B cell (primary cell): ENCODE measurements around the gene BLM. TPM values are rescaled to one million over a fixed set of nuclear protein-coding genes. Genes with fewer than 3 reads are reported as not detected.

Experiments
- ATAC-seq: fragments of 200-7000 bp; cut with Tn5 transposase; one replicate; pipeline ENCODE4 v1.10.0; 2021; ENCODE audit warnings: low read depth, mild to moderate bottlenecking, moderate number of reproducible peaks, moderate library complexity
- CTCF ChIA-PET: fragments of 350-600 bp; sonication (Branson Sonifier 250); formaldehyde crosslinking; loops from one replicate; lab custom pipeline; 2021; ENCODE audit warnings: antibody characterized with exemption, inconsistent platforms; lab: Charles Lee
- POLR2A ChIA-PET: fragments of 350-600 bp; sonication (Branson Sonifier 250); formaldehyde crosslinking; loops from one replicate; lab custom pipeline; 2021; ENCODE audit warnings: antibody characterized with exemption; lab: Charles Lee
- DNase-seq: peaks from one replicate; pipeline ENCODE4 v3.0.0; 2013
- H2AFZ ChIP-seq: 2 replicates; pipeline ENCODE4 v1.6.1; 2012; ENCODE audit warnings: mild to moderate bottlenecking, low read depth, low read length; ENCODE audit not compliant: insufficient read depth, poor library complexity, severe bottlenecking
- H3K27ac ChIP-seq, 2 donors: 1 replicate in 1 of 2; 2 replicates in 1 of 2; pipeline ENCODE4 v1.5.1; 2012 to 2013; ENCODE audit warnings: low read length in 2 of 2, mild to moderate bottlenecking in 2 of 2, moderate library complexity in 1 of 2
- H3K27me3 ChIP-seq, 4 experiments: fragments of 200-600 bp in 1 of 4; sonication (generic) in 1 of 4; replicated peaks in 1 of 4; 1 replicate in 2 of 4; 2 replicates in 2 of 4; pipeline versions ENCODE4 v1.6.1 to v1.7.0; 2013 to 2016; ENCODE audit warnings: low read length in 3 of 4, mild to moderate bottlenecking in 2 of 4, mixed read lengths in 1 of 4, moderate library complexity in 1 of 4; ENCODE audit not compliant: insufficient read depth in 4 of 4, control insufficient read depth in 3 of 4; ENCODE audit errors: control extremely low read depth in 1 of 4
- H3K36me3 ChIP-seq, 2 experiments: replicated peaks in 1 of 2; 1 replicate in 1 of 2; 2 replicates in 1 of 2; pipeline versions ENCODE4 v1.6.1 to v1.7.1; 2013; ENCODE audit warnings: low read length in 1 of 2; ENCODE audit not compliant: insufficient read depth in 2 of 2, control insufficient read depth in 1 of 2; ENCODE audit errors: control extremely low read depth in 1 of 2, extremely low read depth in 1 of 2
- H3K4me1 ChIP-seq, 2 donors: fragments of 200-600 bp in 1 of 2; sonication (generic) in 1 of 2; 1 replicate in 1 of 2; 2 replicates in 1 of 2; pipeline versions ENCODE4 v1.5.1 to v1.6.1; 2013 to 2017; ENCODE audit warnings: low read length in 2 of 2; ENCODE audit not compliant: control insufficient read depth in 2 of 2, insufficient read depth in 2 of 2
- H3K4me2 ChIP-seq: replicated peaks from 2 replicates; pipeline ENCODE3; 2012; ENCODE audit warnings: mild to moderate bottlenecking, low read depth, low read length; ENCODE audit not compliant: poor library complexity, severe bottlenecking
- H3K4me3 ChIP-seq, 5 experiments: fragments of 200-600 bp in 1 of 5; sonication (generic) in 1 of 5; 1 replicate in 3 of 5; 2 replicates in 2 of 5; pipeline versions ENCODE4 v1.5.1 to v1.7.0; 2011 to 2016; ENCODE audit warnings: low read length in 4 of 5, mild to moderate bottlenecking in 4 of 5, low read depth in 2 of 5, control low read depth in 1 of 5, moderate library complexity in 1 of 5; ENCODE audit not compliant: insufficient read depth in 1 of 5; ENCODE audit errors: control extremely low read depth in 1 of 5, extremely low read depth in 1 of 5
- H3K79me2 ChIP-seq: fragments of 200-600 bp; sonication (generic); one replicate; pipeline ENCODE4 v1.6.0; 2016; ENCODE audit warnings: low read length; ENCODE audit not compliant: control insufficient read depth, insufficient read depth
- H3K9ac ChIP-seq: fragments of 200-600 bp; sonication (generic); 2 replicates; pipeline ENCODE4 v1.6.1; 2017; ENCODE audit warnings: mild to moderate bottlenecking, low read length, moderate library complexity
- H3K9me3 ChIP-seq, 3 donors: one replicate each; pipeline versions ENCODE4 v1.6.1 to v1.7.1; 2013; ENCODE audit warnings: low read length in 2 of 3; ENCODE audit not compliant: control insufficient read depth in 2 of 3, insufficient read depth in 1 of 3; ENCODE audit errors: control extremely low read depth in 1 of 3
- H4K20me1 ChIP-seq: 2 replicates; pipeline ENCODE4 v1.6.0; 2012; ENCODE audit warnings: mild to moderate bottlenecking, low read length; ENCODE audit not compliant: insufficient read depth, control insufficient read depth, poor library complexity, severe bottlenecking
- H3K27ac Mint-ChIP-seq: one replicate; pipeline ENCODE4 v1.8.0; 2021; ENCODE audit warnings: mixed read lengths
- H3K27me3 Mint-ChIP-seq: one replicate; pipeline ENCODE4 v1.8.0; 2021; ENCODE audit warnings: mixed read lengths
- H3K4me1 Mint-ChIP-seq: one replicate; pipeline ENCODE4 v1.8.0; 2021; ENCODE audit warnings: mixed read lengths
- H3K4me3 Mint-ChIP-seq: one replicate; pipeline ENCODE4 v1.8.0; 2021; ENCODE audit warnings: mixed read lengths
- H3K9me3 Mint-ChIP-seq: one replicate; pipeline ENCODE4 v1.8.0; 2022; ENCODE audit warnings: mixed read lengths; ENCODE audit not compliant: insufficient read depth
- CTCF ChIP-seq: fragments of 200-600 bp; IDR thresholded peaks from one replicate; pipeline ENCODE4 v1.8.0; 2022; ENCODE audit warnings: antibody characterized with exemption, mild to moderate bottlenecking
- EZH2 ChIP-seq: IDR thresholded peaks from 2 replicates; pipeline ENCODE4 v1.6.1; 2012; ENCODE audit warnings: borderline replicate concordance, low read depth, mild to moderate bottlenecking, moderate library complexity, low read length; ENCODE audit not compliant: insufficient read depth, poor library complexity, severe bottlenecking
- WGBS: methylation state at CpG from one replicate; pipeline ENCODE4 v1.1.5; 2013; ENCODE audit warnings: missing lambda C conversion rate; ENCODE audit not compliant: insufficient coverage; 5-methylcytosine and 5-hydroxymethylcytosine counted together
- intact Hi-C: fragments of 100-400 bp; cut with micrococcal nuclease; formaldehyde crosslinking; loops from one replicate; pipeline ENCODE4 v1.10.0; 2022
- polyA plus RNA-seq: library from polyadenylated mRNA; depleted of rRNA; stranded (reverse); fragments of >200 nt; gene quantifications from 2 replicates; pipeline ENCODE4 v1.2.3, GENCODE V29; 2012
- total RNA-seq, 2 donors: library from RNA; stranded (reverse); fragments of 120-200 nt in 1 of 2; gene quantifications; 1 replicate in 1 of 2; 2 replicates in 1 of 2; pipeline versions ENCODE4 v1.2.3 to v1.2.4, GENCODE V29; 2013 to 2022

The BLM gene
- total and polyA plus RNA-seq, 2 donors (not counting 1 experiment from before 2014, with no cell fraction given) = 5.2 to 17.4 TPM

DNA sequence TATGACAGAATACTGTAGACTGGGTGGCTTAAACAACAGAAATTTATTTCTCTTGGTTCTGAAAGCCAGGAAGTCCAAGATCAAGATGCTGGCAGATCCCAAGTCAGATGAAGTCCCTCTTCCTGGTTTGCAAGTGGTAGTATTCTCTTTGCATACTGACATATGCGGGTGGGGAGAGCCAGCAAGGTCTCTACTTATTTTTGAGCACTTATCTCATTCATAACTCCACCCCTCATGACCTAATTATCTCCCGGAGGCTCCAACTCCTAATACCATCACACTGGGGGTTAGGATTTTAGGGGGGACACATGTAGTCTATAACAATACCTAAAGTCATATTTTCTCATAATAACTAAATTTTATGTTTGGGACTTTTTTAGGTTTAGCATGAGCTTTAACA is 65.3 kb downstream of the BLM start:
- no peaks in the 10 kb centered on the region for H3K27me3 Mint-ChIP-seq
- Histone ChIP-seq H4K20me1 (no peaks in the 10 kb centered on the region), H3K4me2 (no peak overlapping the region), H3K4me3 (no peak overlapping the region), H3K36me3 (no peaks in the 10 kb centered on the region), H3K27ac (no peak overlapping the region), H3K9ac (no peak overlapping the region), H3K9me3 (peaks cover 0 to 4% (median 0%) of the 10 kb centered on the region in 3 donors), H3K79me2 (no peaks in the 10 kb centered on the region), H2AFZ (no peak overlapping the region), H3K27me3 (no peaks in the 10 kb centered on the region), H3K4me1 (peaks cover 11 to 30% of the 10 kb centered on the region in 2 donors)
- no peak for DNase-seq
- no peak overlapping the region for H3K4me3 Mint-ChIP-seq
- no peak overlapping the region for H3K27ac Mint-ChIP-seq
- H3K9me3 Mint-ChIP-seq = no peaks in the 10 kb centered on the region
- TF ChIP-seq EZH2 (no peak), CTCF (no peak)
- intact Hi-C loops = no loop called here
- WGBS = no CpG with 5 or more reads among the region's 2 CpGs
- POLR2A ChIA-PET = no interaction called here
- H3K4me1 Mint-ChIP-seq = peaks cover 45% of the 10 kb centered on the region
- CTCF ChIA-PET = interaction anchor here (0.9 to 2.0 kb wide), 3 partner anchors 27 to 120 kb away, joined by 3 to 13 read pairs (median 3); partner anchors contain the start of gene MAN2A2
- ATAC-seq = no peak

DNA sequence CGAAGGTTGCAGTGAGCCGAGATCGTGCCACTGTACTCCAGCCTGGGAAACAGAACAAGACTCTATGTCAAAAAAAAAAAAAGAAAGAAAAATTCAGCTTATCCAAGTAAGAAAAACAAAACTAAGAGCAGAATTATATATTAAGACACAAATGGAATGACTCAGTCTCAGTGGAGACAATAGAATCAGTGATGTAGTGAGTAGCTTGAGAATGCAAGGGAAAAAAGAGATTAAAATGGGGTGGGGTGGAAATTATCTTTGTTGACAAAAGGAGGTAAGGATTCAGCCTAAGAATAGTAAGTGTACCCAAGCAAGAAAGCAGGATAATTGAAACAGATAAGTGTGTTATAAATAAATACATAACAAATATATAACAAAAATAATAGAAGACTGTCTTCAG is 70.7 kb downstream of the BLM start:
- ChIA-PET CTCF (interaction anchor here (0.6 to 3.5 kb wide), 4 partner anchors 30 to 295 kb away, joined by 3 to 29 read pairs (median 7); no protein-coding TSS in a partner anchor), POLR2A (interaction anchor here (0.7 kb wide), 1 partner anchor 105 kb away, joined by 3 read pairs; no protein-coding TSS in a partner anchor)
- H3K4me3 ChIP-seq = no peak overlapping the region
- TF ChIP-seq EZH2 (no peak), CTCF (no peak)
- H3K4me1 Mint-ChIP-seq = peaks cover 22% of the 10 kb centered on the region
- no CpG with 5 or more reads among the region's 3 CpGs for WGBS
- H4K20me1 ChIP-seq = no peaks in the 10 kb centered on the region
- DNase-seq = no peak
- H3K9ac ChIP-seq = no peak overlapping the region
- H3K9me3 Mint-ChIP-seq = no peaks in the 10 kb centered on the region
- H2AFZ ChIP-seq = no peak overlapping the region
- H3K27me3 Mint-ChIP-seq = no peaks in the 10 kb centered on the region
- no peak overlapping the region for H3K4me2 ChIP-seq
- no peak overlapping the region for H3K27ac Mint-ChIP-seq
- H3K4me1 ChIP-seq = peaks cover 0 to 18% of the 10 kb centered on the region in 2 donors
- H3K27ac ChIP-seq = no peak overlapping the region
- no peaks in the 10 kb centered on the region for H3K79me2 ChIP-seq
- no peaks in the 10 kb centered on the region for H3K9me3 ChIP-seq
- H3K36me3 ChIP-seq = peaks cover 4 to 16% of the 10 kb centered on the region in 2 experiments
- ATAC-seq = no peak
- intact Hi-C loops = loop anchor here (2.0 kb wide), 1 partner anchor 31 kb away; no protein-coding TSS in a partner anchor
- H3K4me3 Mint-ChIP-seq = no peak overlapping the region
- no peaks in the 10 kb centered on the region for H3K27me3 ChIP-seq
